ENCODE data around the gene KLHDC8A.

DNA sequence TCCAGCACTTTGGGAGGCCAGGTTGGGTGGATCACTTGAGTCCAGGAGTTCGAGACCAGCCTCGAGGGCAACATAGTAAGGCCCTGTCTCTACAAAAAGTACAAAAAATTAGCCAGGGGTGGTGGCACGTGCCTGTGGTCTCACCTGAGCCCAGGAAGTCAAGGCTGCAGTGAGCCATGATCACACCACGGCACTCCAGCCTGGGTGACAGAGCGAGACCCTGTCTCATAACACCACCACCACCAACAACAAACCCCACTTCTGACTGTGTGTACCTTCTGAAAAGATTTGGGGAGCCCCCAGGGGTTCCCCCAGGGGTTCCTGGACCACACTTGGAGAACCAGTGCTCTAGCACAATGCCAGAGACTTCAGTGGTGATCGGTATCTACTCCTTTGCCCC, 65.1 kb downstream of the KLHDC8A start:
- TF ChIP-seq, protein P1, sequence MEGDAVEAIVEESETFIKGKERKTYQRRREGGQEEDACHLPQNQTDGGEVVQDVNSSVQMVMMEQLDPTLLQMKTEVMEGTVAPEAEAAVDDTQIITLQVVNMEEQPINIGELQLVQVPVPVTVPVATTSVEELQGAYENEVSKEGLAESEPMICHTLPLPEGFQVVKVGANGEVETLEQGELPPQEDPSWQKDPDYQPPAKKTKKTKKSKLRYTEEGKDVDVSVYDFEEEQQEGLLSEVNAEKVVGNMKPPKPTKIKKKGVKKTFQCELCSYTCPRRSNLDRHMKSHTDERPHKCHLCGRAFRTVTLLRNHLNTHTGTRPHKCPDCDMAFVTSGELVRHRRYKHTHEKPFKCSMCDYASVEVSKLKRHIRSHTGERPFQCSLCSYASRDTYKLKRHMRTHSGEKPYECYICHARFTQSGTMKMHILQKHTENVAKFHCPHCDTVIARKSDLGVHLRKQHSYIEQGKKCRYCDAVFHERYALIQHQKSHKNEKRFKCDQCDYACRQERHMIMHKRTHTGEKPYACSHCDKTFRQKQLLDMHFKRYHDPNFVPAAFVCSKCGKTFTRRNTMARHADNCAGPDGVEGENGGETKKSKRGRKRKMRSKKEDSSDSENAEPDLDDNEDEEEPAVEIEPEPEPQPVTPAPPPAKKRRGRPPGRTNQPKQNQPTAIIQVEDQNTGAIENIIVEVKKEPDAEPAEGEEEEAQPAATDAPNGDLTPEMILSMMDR (IDR thresholded peaks at IDR 0.05): no peak
- no peak for TF ChIP-seq POLR2A (IDR thresholded peaks at IDR 0.05)
- TF ChIP-seq EP300 (IDR thresholded peaks at IDR 0.05): no peak

Data from tibial nerve (tissue), 4 donors.